Endometrium (tissue), 2 donors: ENCODE results near the gene IPO7.

Experiments
- FAIRE-seq: peaks from 2 replicates; lab custom pipeline; 2012; peaks lifted over from hg19 to GRCh38; lab: Jason Lieb, UNC
- donor health status: control.
- donor health status: control.

Gene IPO7

DNA sequence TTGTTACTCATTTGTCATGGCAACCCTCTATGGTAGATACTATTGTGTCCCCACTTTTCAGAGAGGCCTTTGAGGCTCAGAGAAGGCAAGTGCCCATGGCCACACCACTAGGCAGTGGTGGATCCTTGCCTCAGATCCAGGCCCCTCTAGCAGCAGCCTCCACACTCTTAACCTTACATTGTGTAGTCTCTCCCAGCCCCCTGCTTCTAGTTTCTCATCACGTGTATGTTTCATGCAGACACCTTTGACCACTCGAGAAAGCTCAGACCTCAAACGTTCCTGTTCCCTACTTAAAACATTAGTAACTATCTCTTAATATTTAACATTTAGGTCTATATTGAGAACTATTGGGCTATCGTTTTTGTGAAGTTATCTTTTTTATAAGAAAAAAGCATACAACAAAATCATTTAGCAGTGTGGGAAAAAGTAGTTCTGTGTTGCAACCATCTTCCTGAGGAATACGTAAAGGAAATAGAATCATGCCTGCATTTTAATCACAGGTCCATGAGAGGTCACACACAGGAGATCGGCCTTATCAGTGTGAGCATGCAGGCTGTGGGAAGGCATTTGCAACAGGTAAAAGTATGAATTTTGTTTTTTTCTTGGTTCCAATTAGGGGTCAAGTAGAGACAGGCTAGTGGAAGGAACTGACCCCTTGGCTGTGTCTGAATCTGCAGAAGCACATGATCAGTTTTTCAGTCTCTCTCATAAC lies 111.5 kb downstream of the IPO7 start:
- FAIRE-seq, result no peak
